Activated naive CD4-positive, alpha-beta T cell treated with anti-CD3 and anti-CD28 coated beads for 36 hours (primary cell): Measurements from ENCODE around the gene MTCL1. TPM values are rescaled to one million over a fixed set of nuclear protein-coding genes. Genes with fewer than 3 reads are reported as not detected.

Source experiments
- CTCF ChIA-PET: fragments of 350-600 bp; sonication (Branson Sonifier 250); formaldehyde crosslinking; loops from one replicate; lab custom pipeline; 2021; ENCODE audit warnings: antibody characterized with exemption; lab: Charles Lee
- DNase-seq: peaks from one replicate; pipeline ENCODE4 v3.0.0-alpha.2; 2020
- H3K27ac Mint-ChIP-seq: one replicate; pipeline ENCODE4 v1.8.0; 2021; ENCODE audit warnings: mild to moderate bottlenecking, mixed read lengths
- H3K27me3 Mint-ChIP-seq: one replicate; pipeline ENCODE4 v1.8.0; 2021; ENCODE audit warnings: low read depth, mixed read lengths
- H3K36me3 Mint-ChIP-seq: one replicate; pipeline ENCODE4 v1.8.0; 2021; ENCODE audit warnings: low read depth, mixed read lengths
- H3K4me1 Mint-ChIP-seq: one replicate; pipeline ENCODE4 v1.8.0; 2021; ENCODE audit warnings: low read depth, mixed read lengths
- H3K4me3 Mint-ChIP-seq: one replicate; pipeline ENCODE4 v1.8.0; 2021; ENCODE audit warnings: mild to moderate bottlenecking, moderate library complexity, mixed read lengths
- H3K9me3 Mint-ChIP-seq: one replicate; pipeline ENCODE4 v1.8.0; 2021; ENCODE audit warnings: mixed read lengths
- intact Hi-C: fragments of 100-400 bp; cut with micrococcal nuclease; formaldehyde crosslinking; loops from one replicate; pipeline ENCODE4 v1.15.1; 2023
- total RNA-seq, 2 experiments: library from RNA; stranded (reverse); gene quantifications; one replicate each; pipeline ENCODE4 v1.2.3, GENCODE V29; 2021

Gene MTCL1
- total RNA-seq, 2 experiments from 2014 or later: 0.15 to 0.31 TPM

DNA sequence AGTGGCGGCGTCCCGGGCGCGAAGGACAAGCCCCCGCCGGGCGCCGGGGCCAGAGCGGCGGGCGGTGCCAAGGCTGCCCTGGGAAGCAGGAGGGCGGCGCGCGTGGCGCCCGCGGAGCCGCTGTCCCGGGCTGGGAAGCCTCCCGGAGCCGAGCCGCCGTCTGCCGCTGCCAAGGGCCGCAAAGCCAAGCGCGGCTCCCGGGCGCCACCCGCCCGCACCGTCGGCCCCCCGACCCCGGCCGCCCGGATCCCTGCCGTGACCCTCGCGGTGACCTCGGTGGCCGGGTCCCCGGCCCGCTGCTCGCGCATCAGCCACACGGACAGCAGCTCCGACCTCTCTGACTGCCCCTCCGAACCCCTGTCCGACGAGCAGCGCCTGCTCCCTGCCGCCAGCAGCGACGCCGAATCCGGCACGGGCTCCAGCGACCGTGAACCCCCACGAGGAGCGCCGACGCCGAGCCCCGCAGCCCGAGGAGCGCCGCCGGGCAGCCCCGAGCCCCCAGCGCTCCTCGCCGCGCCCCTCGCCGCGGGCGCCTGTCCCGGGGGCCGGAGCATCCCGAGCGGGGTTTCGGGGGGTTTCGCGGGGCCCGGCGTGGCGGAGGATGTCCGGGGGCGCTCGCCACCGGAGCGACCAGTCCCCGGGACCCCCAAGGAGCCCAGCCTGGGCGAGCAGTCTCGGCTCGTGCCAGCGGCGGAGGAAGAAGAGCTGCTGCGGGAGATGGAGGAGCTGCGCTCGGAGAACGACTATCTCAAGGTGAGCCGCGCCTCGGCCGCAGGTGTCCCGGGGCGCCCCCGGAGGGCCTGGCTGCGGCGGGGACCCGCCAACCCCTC is 820 bp downstream of the MTCL1 start:
- Mint-ChIP-seq H3K4me1 (peaks cover 12% of the 10 kb centered on the region), H3K4me3 (peak overlapping the region; percentile 76), H3K9me3 (peaks cover 1% of the 10 kb centered on the region), H3K36me3 (no peaks in the 10 kb centered on the region), H3K27ac (no peak overlapping the region), H3K27me3 (peaks cover 42% of the 10 kb centered on the region)
- intact Hi-C loops: loop anchor here (1.0 to 2.0 kb wide), 5 partner anchors 97 to 1207 kb away; partner anchors contain the start of genes ANKRD12, RAB12, RALBP1 and TWSG1
- CTCF ChIA-PET: interaction anchor here (0.6 to 1.9 kb wide), 4 partner anchors 10 to 282 kb away, joined by 3 to 8 read pairs (median 4); no protein-coding TSS in a partner anchor
- no peak for DNase-seq

DNA sequence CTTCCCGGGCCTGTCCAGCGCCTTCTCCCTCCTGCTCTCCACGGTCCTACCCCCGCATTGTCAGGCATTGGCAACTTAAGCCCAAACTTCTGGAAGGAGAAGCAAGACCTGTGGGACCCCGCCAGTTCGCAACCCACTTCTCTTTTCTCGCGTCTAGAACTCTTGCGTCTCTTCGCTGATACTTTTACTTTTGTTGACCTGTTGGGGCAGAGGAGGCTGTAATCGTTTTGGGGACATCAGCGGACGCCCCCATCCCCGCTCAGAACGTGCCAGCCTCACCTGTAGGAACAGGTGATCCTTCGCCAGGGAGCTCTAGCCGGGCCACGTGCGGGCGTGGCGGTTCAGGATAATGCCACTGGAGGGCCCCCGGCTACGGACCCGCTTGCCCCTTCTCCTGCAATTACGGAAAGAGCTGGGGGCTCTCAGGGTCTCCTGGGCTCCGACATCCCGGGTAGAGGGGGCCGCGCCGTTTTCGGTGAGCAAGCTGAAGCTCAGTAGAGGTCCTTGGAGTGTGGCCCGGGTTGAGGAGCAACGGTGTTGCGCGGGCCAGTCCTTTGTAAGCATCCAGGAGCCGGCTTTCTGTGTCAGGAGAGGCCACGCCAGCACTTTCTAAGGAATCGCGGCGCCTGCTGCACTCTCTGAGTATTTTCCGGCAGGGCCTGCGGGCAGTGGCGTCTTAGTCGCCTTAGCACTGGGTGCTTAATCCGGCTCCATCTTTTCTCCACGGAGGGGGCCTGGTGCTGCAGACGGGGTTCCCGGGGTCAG is 1.6 kb downstream of the MTCL1 start:
- Mint-ChIP-seq H3K4me3 (peak overlapping the region; percentile 76), H3K9me3 (peaks cover 1% of the 10 kb centered on the region), H3K27me3 (peaks cover 41% of the 10 kb centered on the region), H3K4me1 (peaks cover 12% of the 10 kb centered on the region), H3K27ac (no peak overlapping the region), H3K36me3 (no peaks in the 10 kb centered on the region)
- intact Hi-C loops: no loop called here
- no peak for DNase-seq
- CTCF ChIA-PET: interaction anchor here (0.6 to 1.9 kb wide), 4 partner anchors 11 to 281 kb away, joined by 3 to 8 read pairs (median 4); no protein-coding TSS in a partner anchor

DNA sequence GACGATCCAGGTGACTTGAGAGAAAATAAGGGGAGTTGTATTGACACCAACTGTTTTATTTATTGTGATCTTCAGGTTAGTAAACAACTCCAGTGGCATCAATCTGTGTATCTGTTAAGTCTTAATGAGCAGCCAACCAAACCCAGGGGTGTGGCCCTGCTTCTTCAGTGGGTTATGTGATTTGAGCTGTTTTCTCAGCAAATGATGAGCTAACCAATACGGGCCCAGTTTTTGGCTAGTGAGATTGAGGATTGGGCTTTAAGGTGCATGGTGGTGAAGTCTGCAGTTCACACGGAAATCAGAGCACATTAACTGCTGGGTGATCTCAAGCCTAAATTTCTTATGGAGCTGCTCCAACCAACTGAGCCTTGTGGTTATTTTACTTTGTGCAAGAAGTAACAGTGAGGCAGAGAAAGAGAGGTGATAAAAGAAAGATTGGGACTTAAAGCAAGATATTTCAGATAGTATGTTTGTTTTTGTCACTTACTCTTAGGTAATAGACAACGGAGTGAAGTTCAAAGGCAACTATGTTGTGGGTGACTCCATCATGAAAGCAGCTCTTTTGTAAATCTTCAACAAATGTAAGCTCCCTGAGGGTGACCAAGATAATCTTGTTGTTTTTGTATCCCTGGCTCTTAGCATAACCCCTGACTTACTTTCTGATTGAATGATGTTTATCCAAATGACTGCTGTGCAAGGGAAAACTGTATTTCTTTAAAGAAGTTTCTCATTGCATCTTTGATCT is 2.4 kb downstream of the MTCL1 start:
- Mint-ChIP-seq H3K4me1 (peaks cover 12% of the 10 kb centered on the region), H3K4me3 (no peak overlapping the region), H3K9me3 (peaks cover 1% of the 10 kb centered on the region), H3K27ac (no peak overlapping the region), H3K27me3 (peaks cover 37% of the 10 kb centered on the region), H3K36me3 (no peaks in the 10 kb centered on the region)
- no peak for DNase-seq
- intact Hi-C loops: no loop called here
- CTCF ChIA-PET: interaction anchor here (0.9 to 1.9 kb wide), 3 partner anchors 11 to 21 kb away, joined by 3 to 8 read pairs (median 3); no protein-coding TSS in a partner anchor

- DNase-seq: no peak
- Mint-ChIP-seq H3K36me3 (no peaks in the 10 kb centered on the region), H3K27ac (no peak overlapping the region), H3K4me1 (peaks cover 12% of the 10 kb centered on the region), H3K4me3 (no peak overlapping the region), H3K27me3 (peaks cover 29% of the 10 kb centered on the region), H3K9me3 (peaks cover 1% of the 10 kb centered on the region)
- CTCF ChIA-PET: interaction anchor here (0.6 to 0.9 kb wide), 2 partner anchors 22 to 187 kb away, joined by 3 read pairs; no protein-coding TSS in a partner anchor
- intact Hi-C loops: no loop called here
Measured at GRCh38 chr18:8708670-8709069, 3.3 kb downstream of the MTCL1 start.

DNA sequence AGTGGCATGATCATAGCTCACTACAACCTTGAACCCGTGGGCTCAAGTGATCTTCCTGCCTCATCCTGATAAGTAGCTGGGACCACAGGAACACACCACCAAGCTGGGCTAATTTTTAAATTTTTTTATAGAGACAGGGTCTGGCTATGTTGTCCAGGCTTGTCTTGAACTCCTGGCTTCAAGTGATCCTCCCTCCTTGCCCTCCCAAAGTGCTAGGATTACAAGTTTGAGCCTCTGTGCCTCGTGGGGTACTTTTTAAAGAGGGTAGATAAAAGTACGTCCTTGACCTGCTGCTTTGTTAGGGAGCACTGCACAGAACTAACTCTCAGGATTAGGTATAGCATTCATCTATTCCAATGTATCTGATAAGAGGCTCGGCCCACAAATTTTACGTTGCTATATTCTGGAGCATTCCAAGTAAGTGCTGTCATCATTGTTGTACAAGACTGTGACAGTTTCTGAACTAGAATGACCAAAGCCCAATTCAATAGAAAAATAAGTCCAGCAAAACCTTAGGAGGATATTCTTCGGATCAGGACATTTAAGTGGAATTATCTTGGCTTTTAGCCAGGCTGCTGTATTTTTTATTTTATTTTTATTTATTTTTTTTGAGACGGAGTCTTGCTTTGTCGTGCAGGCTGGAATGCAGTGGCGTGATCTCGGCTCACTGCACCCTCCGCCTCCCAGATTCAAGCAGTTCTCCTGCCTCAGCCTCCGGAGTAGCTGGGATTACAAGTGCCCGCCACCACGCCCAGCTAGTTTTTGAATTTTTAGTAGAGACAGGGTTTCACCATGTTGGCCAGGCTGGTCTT is 4.1 kb downstream of the MTCL1 start:
- Mint-ChIP-seq H3K36me3 (no peaks in the 10 kb centered on the region), H3K4me1 (peaks cover 6% of the 10 kb centered on the region), H3K9me3 (peaks cover 1% of the 10 kb centered on the region), H3K27me3 (peaks cover 23% of the 10 kb centered on the region), H3K27ac (no peak overlapping the region), H3K4me3 (no peak overlapping the region)
- intact Hi-C loops: no loop called here
- CTCF ChIA-PET: no interaction called here
- no peak for DNase-seq

DNA sequence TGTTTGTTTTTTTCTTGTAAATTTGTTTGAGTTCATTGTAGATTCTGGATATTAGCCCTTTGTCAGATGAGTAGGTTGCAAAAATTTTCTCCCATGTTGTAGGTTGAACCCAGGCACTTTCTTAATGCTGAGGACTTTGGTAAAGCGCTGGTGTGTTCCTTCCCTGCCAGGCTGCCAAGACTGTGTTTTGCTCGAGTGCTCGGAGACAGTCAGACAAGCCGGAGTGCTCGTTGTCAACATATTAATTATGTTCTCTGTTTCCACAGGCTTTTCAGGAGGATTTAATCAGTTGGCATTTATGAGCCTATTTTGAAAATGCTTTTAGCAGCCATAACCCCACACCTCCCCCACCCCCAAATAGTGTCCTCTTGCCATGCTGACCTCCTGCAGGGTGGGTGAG is 6.4 kb downstream of the MTCL1 start:
- Mint-ChIP-seq H3K9me3 (peaks cover 1% of the 10 kb centered on the region), H3K27ac (no peak overlapping the region), H3K4me3 (no peak overlapping the region), H3K36me3 (no peaks in the 10 kb centered on the region), H3K4me1 (peaks cover 3% of the 10 kb centered on the region), H3K27me3 (peaks cover 22% of the 10 kb centered on the region)
- CTCF ChIA-PET: no interaction called here
- no peak for DNase-seq
- intact Hi-C loops: no loop called here

GRCh38 chr18:8713691-8714090 is 8.3 kb downstream of the MTCL1 start:
- H3K9me3 Mint-ChIP-seq: peaks cover 1% of the 10 kb centered on the region
- CTCF ChIA-PET: interaction anchor here (0.7 kb wide), 1 partner anchor 284 kb away, joined by 4 read pairs; no protein-coding TSS in a partner anchor
- intact Hi-C loops: no loop called here
- H3K27me3 Mint-ChIP-seq: peaks cover 10% of the 10 kb centered on the region
- no peaks in the 10 kb centered on the region for H3K36me3 Mint-ChIP-seq
- DNase-seq: no peak
- H3K4me1 Mint-ChIP-seq: no peaks in the 10 kb centered on the region
- H3K27ac Mint-ChIP-seq: no peak overlapping the region
- no peak overlapping the region for H3K4me3 Mint-ChIP-seq

- H3K9me3 Mint-ChIP-seq: peaks cover 1% of the 10 kb centered on the region
- CTCF ChIA-PET: no interaction called here
- no peak overlapping the region for H3K27ac Mint-ChIP-seq
- no peaks in the 10 kb centered on the region for H3K36me3 Mint-ChIP-seq
- intact Hi-C loops: no loop called here
- no peak for DNase-seq
- no peaks in the 10 kb centered on the region for H3K4me1 Mint-ChIP-seq
- no peak overlapping the region for H3K4me3 Mint-ChIP-seq
- peaks cover 10% of the 10 kb centered on the region for H3K27me3 Mint-ChIP-seq
Measured at GRCh38 chr18:8715599-8715998, 10.2 kb downstream of the MTCL1 start.

DNA sequence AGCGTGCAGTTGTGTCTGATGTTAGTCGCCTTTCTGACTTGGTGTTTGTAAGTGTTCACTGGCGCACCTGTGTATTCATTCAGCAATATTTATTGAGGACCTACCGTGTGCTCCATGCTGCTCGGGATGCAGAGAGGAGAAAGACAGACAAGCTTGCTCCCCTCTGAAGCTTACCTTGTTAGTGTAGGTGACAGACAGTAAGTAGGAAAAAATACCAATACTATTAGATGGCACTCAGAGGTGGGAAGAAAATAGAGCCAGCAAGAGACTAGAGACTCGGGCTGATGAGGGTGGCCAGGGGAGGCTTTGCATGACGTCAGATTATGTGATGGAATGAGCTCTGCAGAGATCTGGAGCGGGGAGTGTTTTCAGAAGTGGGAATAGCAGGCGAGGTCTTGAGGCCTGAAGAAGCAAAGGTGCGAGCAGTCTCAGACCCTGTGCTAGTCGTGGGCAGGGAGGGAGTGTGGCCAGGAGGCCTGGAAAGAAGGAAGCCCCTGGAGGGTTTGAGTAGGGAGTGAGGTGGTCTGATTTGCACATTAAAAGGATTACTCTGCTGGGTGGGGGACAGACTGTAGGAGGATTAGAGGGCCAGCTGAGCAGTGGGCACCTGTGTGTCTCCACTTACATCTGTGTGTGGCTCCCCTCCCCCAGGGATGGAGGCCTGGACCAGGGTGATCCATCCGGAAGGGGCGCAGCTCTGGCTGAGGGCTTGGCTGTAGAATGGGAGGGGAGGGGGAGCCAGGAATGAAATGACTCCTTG is 11.8 kb downstream of the MTCL1 start:
- CTCF ChIA-PET: interaction anchor here (1.0 kb wide), 2 partner anchors 21 to 271 kb away, joined by 3 read pairs; no protein-coding TSS in a partner anchor
- Mint-ChIP-seq H3K9me3 (no peaks in the 10 kb centered on the region), H3K27ac (no peak overlapping the region), H3K36me3 (no peaks in the 10 kb centered on the region), H3K4me1 (no peaks in the 10 kb centered on the region), H3K27me3 (peaks cover 6% of the 10 kb centered on the region), H3K4me3 (no peak overlapping the region)
- DNase-seq: no peak
- intact Hi-C loops: no loop called here

- intact Hi-C loops: no loop called here
- no peaks in the 10 kb centered on the region for H3K4me1 Mint-ChIP-seq
- H3K36me3 Mint-ChIP-seq: no peaks in the 10 kb centered on the region
- no peak overlapping the region for H3K27ac Mint-ChIP-seq
- CTCF ChIA-PET: interaction anchor here (0.5 kb wide), 1 partner anchor 278 kb away, joined by 4 read pairs; no protein-coding TSS in a partner anchor
- H3K27me3 Mint-ChIP-seq: peaks cover 6% of the 10 kb centered on the region
- no peak for DNase-seq
- no peaks in the 10 kb centered on the region for H3K9me3 Mint-ChIP-seq
- no peak overlapping the region for H3K4me3 Mint-ChIP-seq
Measured at GRCh38 chr18:8718401-8718913, 13.1 kb downstream of the MTCL1 start.
